MM.1S (cell line): ENCODE data around the gene KCND3.

Experiments
- DNase-seq: peaks from one replicate; pipeline ENCODE4 v3.0.0-alpha.2; 2015
- H2AFZ ChIP-seq: fragments of 300-600 bp; sonication (generic); 2 replicates; pipeline ENCODE4 v1.6.0; 2016; ENCODE audit warnings: antibody characterized with exemption, low read length
- H3F3A ChIP-seq: fragments of 300-600 bp; sonication (generic); 2 replicates; pipeline ENCODE4 v1.6.1; 2016; ENCODE audit warnings: mild to moderate bottlenecking, antibody characterized with exemption, low read length, moderate library complexity, mixed read lengths; ENCODE audit not compliant: insufficient read depth
- H3K27ac ChIP-seq: fragments of 300-600 bp; sonication (generic); 2 replicates; pipeline ENCODE4 v1.5.1; 2016; ENCODE audit warnings: mild to moderate bottlenecking, low read length
- H3K27me3 ChIP-seq: fragments of 300-600 bp; sonication (generic); replicated peaks from 2 replicates; pipeline ENCODE4 v1.6.0; 2016; ENCODE audit warnings: low read length; ENCODE audit not compliant: insufficient read depth
- H3K36me3 ChIP-seq: fragments of 300-600 bp; sonication (generic); replicated peaks from 2 replicates; pipeline ENCODE4 v1.6.1; 2016; ENCODE audit warnings: mild to moderate bottlenecking, low read length, mixed read lengths; ENCODE audit not compliant: insufficient read depth
- H3K4me1 ChIP-seq: fragments of 300-600 bp; sonication (generic); 2 replicates; pipeline ENCODE4 v1.6.1; 2016; ENCODE audit warnings: low read length, mixed read lengths
- H3K4me2 ChIP-seq: fragments of 300-600 bp; sonication (generic); 2 replicates; pipeline ENCODE4 v1.6.0; 2016; ENCODE audit warnings: low read depth, low read length
- H3K4me3 ChIP-seq: fragments of 300-600 bp; sonication (generic); 2 replicates; pipeline ENCODE4 v1.5.1; 2016; ENCODE audit warnings: low read length, mixed read lengths
- H3K79me2 ChIP-seq: fragments of 300-600 bp; sonication (generic); 2 replicates; pipeline ENCODE4 v1.6.1; 2016; ENCODE audit warnings: mixed run types, low read length, mixed read lengths
- H3K9ac ChIP-seq: fragments of 300-600 bp; sonication (generic); 2 replicates; pipeline ENCODE4 v1.6.1; 2016; ENCODE audit warnings: low read length, mixed read lengths
- H3K9me2 ChIP-seq: fragments of 300-600 bp; sonication (generic); replicated peaks from 2 replicates; pipeline ENCODE4 v1.6.1; 2016; ENCODE audit warnings: mild to moderate bottlenecking, low read length, mixed read lengths; ENCODE audit not compliant: insufficient read depth
- H3K9me3 ChIP-seq: fragments of 300-600 bp; sonication (generic); replicated peaks from 2 replicates; pipeline ENCODE4 v1.6.1; 2016; ENCODE audit warnings: mild to moderate bottlenecking, low read length, mixed read lengths; ENCODE audit not compliant: insufficient read depth
- H4K20me1 ChIP-seq: fragments of 300-600 bp; sonication (generic); 2 replicates; pipeline ENCODE4 v1.6.1; 2016; ENCODE audit warnings: mild to moderate bottlenecking, low read length, moderate library complexity, mixed read lengths; ENCODE audit not compliant: insufficient read depth
- EZH2 ChIP-seq: fragments of 300-600 bp; sonication (generic); optimal IDR thresholded peaks from 2 replicates; pipeline ENCODE3; 2017; ENCODE audit warnings: low read depth, mild to moderate bottlenecking, antibody characterized with exemption, low read length, mixed read lengths
- EZH2phosphoT487 ChIP-seq: fragments of 300-600 bp; sonication (generic); IDR thresholded peaks from 2 replicates; pipeline ENCODE4 v1.6.1; 2018; ENCODE audit warnings: antibody characterized with exemption, low read length
- TF ChIP-seq, protein P1 (sequence below): fragments of 300-600 bp; sonication (generic); IDR thresholded peaks from 2 replicates; pipeline ENCODE4 v1.5.1; 2016; ENCODE audit warnings: antibody characterized with exemption, low read length, mixed read lengths

KCND3 gene

GRCh38 chr1:111855260-111855659, 134.2 kb downstream of the KCND3 start:
- no peaks in the 10 kb centered on the region for H3K27me3 ChIP-seq
- H3K9me3 ChIP-seq, result no peaks in the 10 kb centered on the region
- no peak overlapping the region for H2AFZ ChIP-seq
- no peak overlapping the region for H3K4me3 ChIP-seq
- no peak overlapping the region for H3K27ac ChIP-seq
- H4K20me1 ChIP-seq, result no peaks in the 10 kb centered on the region
- TF ChIP-seq EZH2, result no peak
- TF ChIP-seq EZH2phosphoT487, result no peak
- TF ChIP-seq, protein P1, sequence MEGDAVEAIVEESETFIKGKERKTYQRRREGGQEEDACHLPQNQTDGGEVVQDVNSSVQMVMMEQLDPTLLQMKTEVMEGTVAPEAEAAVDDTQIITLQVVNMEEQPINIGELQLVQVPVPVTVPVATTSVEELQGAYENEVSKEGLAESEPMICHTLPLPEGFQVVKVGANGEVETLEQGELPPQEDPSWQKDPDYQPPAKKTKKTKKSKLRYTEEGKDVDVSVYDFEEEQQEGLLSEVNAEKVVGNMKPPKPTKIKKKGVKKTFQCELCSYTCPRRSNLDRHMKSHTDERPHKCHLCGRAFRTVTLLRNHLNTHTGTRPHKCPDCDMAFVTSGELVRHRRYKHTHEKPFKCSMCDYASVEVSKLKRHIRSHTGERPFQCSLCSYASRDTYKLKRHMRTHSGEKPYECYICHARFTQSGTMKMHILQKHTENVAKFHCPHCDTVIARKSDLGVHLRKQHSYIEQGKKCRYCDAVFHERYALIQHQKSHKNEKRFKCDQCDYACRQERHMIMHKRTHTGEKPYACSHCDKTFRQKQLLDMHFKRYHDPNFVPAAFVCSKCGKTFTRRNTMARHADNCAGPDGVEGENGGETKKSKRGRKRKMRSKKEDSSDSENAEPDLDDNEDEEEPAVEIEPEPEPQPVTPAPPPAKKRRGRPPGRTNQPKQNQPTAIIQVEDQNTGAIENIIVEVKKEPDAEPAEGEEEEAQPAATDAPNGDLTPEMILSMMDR, result no peak
- H3K9me2 ChIP-seq, result no peaks in the 10 kb centered on the region
- no peaks in the 10 kb centered on the region for H3K4me1 ChIP-seq
- H3K36me3 ChIP-seq, result no peaks in the 10 kb centered on the region
- H3F3A ChIP-seq, result no peaks in the 10 kb centered on the region
- H3K79me2 ChIP-seq, result no peaks in the 10 kb centered on the region
- no peak overlapping the region for H3K9ac ChIP-seq
- no peak for DNase-seq
- H3K4me2 ChIP-seq, result no peak overlapping the region

DNA sequence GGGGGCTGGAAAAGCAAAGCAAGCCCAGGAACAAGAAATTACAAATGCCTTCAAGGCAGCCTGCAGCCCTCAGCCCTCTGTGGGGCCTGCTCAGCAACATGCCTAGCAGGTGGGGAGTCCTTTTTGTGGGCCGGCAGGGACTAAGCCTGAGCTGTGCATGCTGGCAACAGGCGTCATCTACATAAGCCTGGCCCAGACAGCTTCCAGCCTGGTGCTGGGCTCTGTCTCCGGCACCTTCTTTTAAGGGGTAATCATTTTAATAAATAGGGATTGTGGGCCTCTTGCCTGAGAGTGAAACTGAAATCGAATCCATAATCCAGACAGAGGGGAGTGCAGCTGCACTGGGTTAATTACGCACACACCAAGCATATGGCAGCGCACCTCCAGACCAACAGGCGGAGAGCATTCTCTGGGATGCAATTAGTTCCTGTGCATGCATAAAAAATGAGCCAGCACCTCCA, 137.2 kb downstream of the KCND3 start:
- no peaks in the 10 kb centered on the region for H3K79me2 ChIP-seq
- no peak overlapping the region for H3K4me2 ChIP-seq
- no peak for DNase-seq
- no peaks in the 10 kb centered on the region for H4K20me1 ChIP-seq
- no peaks in the 10 kb centered on the region for H3K9me2 ChIP-seq
- no peaks in the 10 kb centered on the region for H3K27me3 ChIP-seq
- TF ChIP-seq EZH2phosphoT487 (no peak), EZH2 (no peak)
- TF ChIP-seq, protein P1, result no peak
- no peak overlapping the region for H2AFZ ChIP-seq
- H3K4me3 ChIP-seq, result no peak overlapping the region
- H3K27ac ChIP-seq, result no peak overlapping the region
- H3K9me3 ChIP-seq, result no peaks in the 10 kb centered on the region
- H3K4me1 ChIP-seq, result no peaks in the 10 kb centered on the region
- no peaks in the 10 kb centered on the region for H3K36me3 ChIP-seq
- H3F3A ChIP-seq, result no peaks in the 10 kb centered on the region
- no peak overlapping the region for H3K9ac ChIP-seq

GRCh38 chr1:111851552-111851951, 137.9 kb downstream of the KCND3 start:
- TF ChIP-seq EZH2 (no peak), EZH2phosphoT487 (no peak)
- TF ChIP-seq, protein P1, result no peak
- Histone ChIP-seq H3K9me3 (no peaks in the 10 kb centered on the region), H3K4me1 (no peaks in the 10 kb centered on the region), H4K20me1 (no peaks in the 10 kb centered on the region), H3K27me3 (no peaks in the 10 kb centered on the region), H3K36me3 (no peaks in the 10 kb centered on the region), H3F3A (no peaks in the 10 kb centered on the region), H3K9ac (no peak overlapping the region), H3K9me2 (no peaks in the 10 kb centered on the region), H3K4me3 (no peak overlapping the region), H3K4me2 (no peak overlapping the region), H2AFZ (no peak overlapping the region), H3K27ac (no peak overlapping the region), H3K79me2 (no peaks in the 10 kb centered on the region)
- no peak for DNase-seq
